Pons (tissue), 1 donor: ENCODE data around the gene ANO1.
"Not testable (repeated sequence)": the region's sequence is repeated elsewhere in the genome, so short reads cannot be mapped to it uniquely, and the experiment has no call there.

ENCODE experiments used
- DNase-seq: peaks from one replicate; pipeline ENCODE4 v3.0.0-alpha.2; 2016; ENCODE audit warnings: low spot score

ANO1 gene

GRCh38 chr11:70191495-70192140 is 113.5 kb downstream of the ANO1 start:
- no peak for DNase-seq

GRCh38 chr11:70192666-70193410 is 114.7 kb downstream of the ANO1 start:
- DNase-seq: no peak

- no peak for DNase-seq
These were observed 115.5 kb downstream of the ANO1 start for GRCh38 chr11:70193411-70194292.

GRCh38 chr11:70194792-70195791 is 117.0 kb downstream of the ANO1 start:
- no peak for DNase-seq

- no peak for DNase-seq
These were observed 122.2 kb downstream of the ANO1 start for GRCh38 chr11:70200212-70200844.

- not testable (repeated sequence) for DNase-seq
These were observed 122.9 kb downstream of the ANO1 start for GRCh38 chr11:70201047-70201446.

- no peak for DNase-seq
These were observed 124.1 kb downstream of the ANO1 start for GRCh38 chr11:70201882-70202861.

GRCh38 chr11:70202920-70203750 is 125.0 kb downstream of the ANO1 start, which contains the start of gene FADD:
Gene FADD, plus strand, starts transcription at chr11:70203296. Its CDS starts 164 bp downstream, at chr11:70203460.
- peak; percentile 87 for DNase-seq

- peak; percentile 29 for DNase-seq
These were observed 125.8 kb downstream of the ANO1 start for GRCh38 chr11:70203751-70204465.

- no peak for DNase-seq
These were observed 126.3 kb downstream of the ANO1 start for GRCh38 chr11:70204466-70204799.

GRCh38 chr11:70205049-70205725 is 127.1 kb downstream of the ANO1 start:
- no peak for DNase-seq

GRCh38 chr11:70205766-70206165 is 127.6 kb downstream of the ANO1 start:
- no peak for DNase-seq

GRCh38 chr11:70206226-70206981 is 128.3 kb downstream of the ANO1 start:
- no peak for DNase-seq

GRCh38 chr11:70206982-70207376 is 128.9 kb downstream of the ANO1 start:
- no peak for DNase-seq

GRCh38 chr11:70207531-70208131 is 129.5 kb downstream of the ANO1 start:
- DNase-seq: no peak

- DNase-seq: no peak
These were observed 131.3 kb downstream of the ANO1 start for GRCh38 chr11:70209391-70209912.
